ENCODE data around the gene GSAP. TPM values are rescaled to one million over a fixed set of nuclear protein-coding genes. Genes with fewer than 3 reads are reported as not detected.

Gene GSAP
- total RNA-seq, 1 donor from 2014 or later = 19.6 TPM

GRCh38 chr7:77370606-77371005 is 45.5 kb downstream of the GSAP start:
- H3K27ac Mint-ChIP-seq = no peak overlapping the region
- no peak overlapping the region for H3K4me3 Mint-ChIP-seq
- no peaks in the 10 kb centered on the region for H3K4me1 Mint-ChIP-seq
- H3K9me3 Mint-ChIP-seq = peaks cover 18% of the 10 kb centered on the region
- H3K36me3 Mint-ChIP-seq = peaks cover 20% of the 10 kb centered on the region
- DNase-seq (ENCODE audit: low spot score in 2 of 2, unreplicated experiment in 2 of 2) = no peak
- no peak for TF ChIP-seq CTCF (IDR thresholded peaks at IDR 0.05; ENCODE audit: unreplicated experiment)
- no peaks in the 10 kb centered on the region for H3K27me3 Mint-ChIP-seq (ENCODE audit: low read depth)

GRCh38 chr7:77368974-77369373 is 47.2 kb downstream of the GSAP start:
- TF ChIP-seq CTCF (IDR thresholded peaks at IDR 0.05; ENCODE audit: unreplicated experiment) = no peak
- no peaks in the 10 kb centered on the region for H3K4me1 Mint-ChIP-seq
- no peak overlapping the region for H3K4me3 Mint-ChIP-seq
- no peak overlapping the region for H3K27ac Mint-ChIP-seq
- H3K27me3 Mint-ChIP-seq (ENCODE audit: low read depth) = no peaks in the 10 kb centered on the region
- peaks cover 15% of the 10 kb centered on the region for H3K36me3 Mint-ChIP-seq
- H3K9me3 Mint-ChIP-seq = peaks cover 20% of the 10 kb centered on the region
- DNase-seq (ENCODE audit: low spot score in 2 of 2, unreplicated experiment in 2 of 2) = no peak

- no peak overlapping the region for H3K4me3 Mint-ChIP-seq
These were observed 48.2 kb downstream of the GSAP start for GRCh38 chr7:77367976-77368375.

GRCh38 chr7:77362905-77363304 is 53.2 kb downstream of the GSAP start:
- Mint-ChIP-seq H3K27ac (no peak overlapping the region), H3K4me3 (no peak overlapping the region), H3K4me1 (peaks cover 19% of the 10 kb centered on the region), H3K36me3 (peaks cover 13% of the 10 kb centered on the region), H3K27me3 (ENCODE audit: low read depth) (no peaks in the 10 kb centered on the region), H3K9me3 (peaks cover 20% of the 10 kb centered on the region)
- no peak for DNase-seq (ENCODE audit: low spot score in 2 of 2, unreplicated experiment in 2 of 2)
- no peak for TF ChIP-seq CTCF (IDR thresholded peaks at IDR 0.05; ENCODE audit: unreplicated experiment)

More at GRCh38 chr7:77367976-77368375, 48.2 kb downstream of the GSAP start:
- Mint-ChIP-seq H3K4me1 (no peaks in the 10 kb centered on the region), H3K27ac (no peak overlapping the region), H3K9me3 (peaks cover 20% of the 10 kb centered on the region), H3K36me3 (peaks cover 15% of the 10 kb centered on the region), H3K27me3 (ENCODE audit: low read depth) (no peaks in the 10 kb centered on the region)
- no peak for TF ChIP-seq CTCF (IDR thresholded peaks at IDR 0.05; ENCODE audit: unreplicated experiment)
- DNase-seq (ENCODE audit: low spot score in 2 of 2, unreplicated experiment in 2 of 2) = no peak

GRCh38 chr7:77360969-77361368 is 55.2 kb downstream of the GSAP start:
- no peaks in the 10 kb centered on the region for H3K27me3 Mint-ChIP-seq (ENCODE audit: low read depth)
- H3K9me3 Mint-ChIP-seq = peaks cover 5% of the 10 kb centered on the region
- H3K4me1 Mint-ChIP-seq = peaks cover 22% of the 10 kb centered on the region
- H3K27ac Mint-ChIP-seq = no peak overlapping the region
- TF ChIP-seq CTCF (IDR thresholded peaks at IDR 0.05; ENCODE audit: unreplicated experiment) = no peak
- DNase-seq (ENCODE audit: low spot score in 2 of 2, unreplicated experiment in 2 of 2) = no peak
- no peak overlapping the region for H3K4me3 Mint-ChIP-seq
- no peaks in the 10 kb centered on the region for H3K36me3 Mint-ChIP-seq

- Mint-ChIP-seq H3K36me3 (no peaks in the 10 kb centered on the region), H3K27ac (no peak overlapping the region), H3K4me3 (no peak overlapping the region), H3K4me1 (peaks cover 26% of the 10 kb centered on the region), H3K27me3 (ENCODE audit: low read depth) (no peaks in the 10 kb centered on the region), H3K9me3 (no peaks in the 10 kb centered on the region)
- TF ChIP-seq CTCF (IDR thresholded peaks at IDR 0.05; ENCODE audit: unreplicated experiment) = no peak
- DNase-seq (ENCODE audit: low spot score in 2 of 2, unreplicated experiment in 2 of 2) = no peak
These were observed 56.0 kb downstream of the GSAP start for GRCh38 chr7:77360104-77360503.

Data from mesothelial cell of epicardium (in vitro differentiated cells).